H1 (cell line): Measurements from ENCODE around the gene SPDYE5. TPM values are rescaled to one million over a fixed set of nuclear protein-coding genes. Genes with fewer than 3 reads are reported as not detected.

Source experiments
- CTCF ChIA-PET: fragments of 300-600 bp; sonication (Branson Sonifier 250); formaldehyde crosslinking; loops from one replicate; lab custom pipeline; 2021; ENCODE audit not compliant: partially characterized antibody; lab: Charles Lee
- POLR2A ChIA-PET: fragments of 300-600 bp; sonication (Branson Sonifier 250); formaldehyde crosslinking; loops from one replicate; lab custom pipeline; 2021; ENCODE audit warnings: inconsistent platforms; ENCODE audit not compliant: partially characterized antibody; lab: Charles Lee
- DNase-seq, 2 experiments: peaks; one replicate each; pipeline versions ENCODE4 v3.0.0 to v3.0.0-alpha.2; 2010 to 2022; ENCODE audit warnings: low spot score in 2 of 2, low read depth in 1 of 2, mixed read lengths in 1 of 2
- FAIRE-seq: peaks from 2 replicates; lab custom pipeline; 2011; peaks lifted over from hg19 to GRCh38; lab: Jason Lieb, UNC
- H2AFZ ChIP-seq: 2 replicates; pipeline ENCODE4 v1.8.1; 2012; ENCODE audit warnings: low read length, inconsistent platforms
- H2AK5ac ChIP-seq: 2 replicates; pipeline ENCODE4 v1.6.1; 2013; ENCODE audit warnings: low read depth, low read length
- H2BK120ac ChIP-seq: replicated peaks from 2 replicates; pipeline ENCODE3; 2013; ENCODE audit warnings: low read depth, low read length, inconsistent platforms
- H2BK12ac ChIP-seq: 2 replicates; pipeline ENCODE4 v1.6.1; 2013; ENCODE audit warnings: low read depth, low read length
- H2BK15ac ChIP-seq: 2 replicates; pipeline ENCODE4 v1.6.1; 2013; ENCODE audit warnings: low read length
- H2BK20ac ChIP-seq: 2 replicates; pipeline ENCODE4 v1.6.1; 2013; ENCODE audit warnings: low read length
- H2BK5ac ChIP-seq: 2 replicates; pipeline ENCODE4 v1.6.1; 2013; ENCODE audit warnings: low read depth, low read length
- H3K14ac ChIP-seq: 2 replicates; pipeline ENCODE4 v1.6.1; 2013; ENCODE audit warnings: inconsistent platforms; ENCODE audit not compliant: insufficient read length
- H3K18ac ChIP-seq: 2 replicates; pipeline ENCODE4 v1.6.1; 2013; ENCODE audit warnings: low read length; ENCODE audit errors: extremely low read depth
- H3K23ac ChIP-seq: 2 replicates; pipeline ENCODE4 v1.6.1; 2013; ENCODE audit warnings: inconsistent platforms; ENCODE audit not compliant: insufficient read length
- H3K23me2 ChIP-seq: 2 replicates; pipeline ENCODE4 v1.6.1; 2013; ENCODE audit warnings: low read depth, low read length
- H3K27ac ChIP-seq: 2 replicates; pipeline ENCODE4 v1.6.1; 2011; ENCODE audit warnings: low read depth, low read length, inconsistent platforms
- H3K27me3 ChIP-seq, 4 experiments: replicated peaks in 1 of 4; 1 replicate in 1 of 4; 2 replicates in 3 of 4; pipeline versions ENCODE4 v1.6.1 to v1.8.1; 2011 to 2013; ENCODE audit warnings: low read length in 3 of 4, mild to moderate bottlenecking in 3 of 4, inconsistent platforms in 2 of 4, mixed read lengths in 2 of 4, moderate library complexity in 1 of 4; ENCODE audit not compliant: control insufficient read depth in 3 of 4, insufficient read depth in 3 of 4; ENCODE audit errors: extremely low read depth in 1 of 4
- H3K36me3 ChIP-seq, 4 experiments: 2 replicates each; pipeline versions ENCODE4 v1.6.1 to v1.8.1; 2011 to 2013; ENCODE audit warnings: mild to moderate bottlenecking in 4 of 4, low read length in 3 of 4, moderate library complexity in 2 of 4, control low read depth in 1 of 4, inconsistent platforms in 1 of 4; ENCODE audit not compliant: insufficient read depth in 4 of 4, control insufficient read depth in 2 of 4
- H3K4ac ChIP-seq: replicated peaks from 2 replicates; pipeline ENCODE3; 2013; ENCODE audit warnings: low read length, low read depth, mixed read lengths, inconsistent platforms; ENCODE audit not compliant: insufficient read length
- H3K4me1 ChIP-seq, 4 experiments: replicated peaks in 1 of 4; 1 replicate in 1 of 4; 2 replicates in 3 of 4; pipeline versions ENCODE4 v1.6.1 to v1.8.1; 2011 to 2013; ENCODE audit warnings: low read length in 3 of 4, inconsistent platforms in 2 of 4, mixed read lengths in 1 of 4; ENCODE audit not compliant: insufficient read depth in 4 of 4, control insufficient read depth in 3 of 4
- H3K4me2 ChIP-seq, 2 experiments: 2 replicates each; pipeline versions ENCODE4 v1.6.1 to v1.8.1; 2011 to 2013; ENCODE audit warnings: low read depth in 2 of 2, low read length in 2 of 2, control low read depth in 1 of 2, inconsistent platforms in 1 of 2, mild to moderate bottlenecking in 1 of 2; ENCODE audit not compliant: insufficient read depth in 1 of 2
- H3K4me3 ChIP-seq, 4 experiments: fragments of 200-600, 300-600 bp in 1 of 4; sonication (generic), shearing (Covaris generic), sonication (Bioruptor Twin) in 1 of 4; 2 replicates each; pipeline versions ENCODE4 v1.5.1 to v1.8.1; 2011 to 2016; ENCODE audit warnings: low read length in 4 of 4, low read depth in 3 of 4, control low read depth in 2 of 4, inconsistent platforms in 2 of 4, mild to moderate bottlenecking in 2 of 4, mixed read lengths in 1 of 4, moderate library complexity in 1 of 4; ENCODE audit not compliant: insufficient read depth in 2 of 4; ENCODE audit errors: extremely low read depth in 1 of 4
- H3K56ac ChIP-seq: replicated peaks from 2 replicates; pipeline ENCODE3; 2013; ENCODE audit warnings: low read depth, mild to moderate bottlenecking, mixed read lengths, low read length, inconsistent platforms; ENCODE audit not compliant: insufficient read length
- H3K79me1 ChIP-seq: 2 replicates; pipeline ENCODE4 v1.6.1; 2013; ENCODE audit warnings: low read depth, low read length, control low read depth
- H3K79me2 ChIP-seq, 2 experiments: 2 replicates each; pipeline versions ENCODE4 v1.6.1 to v1.8.1; 2012 to 2013; ENCODE audit warnings: low read length in 2 of 2, mild to moderate bottlenecking in 2 of 2, inconsistent platforms in 1 of 2; ENCODE audit not compliant: insufficient read depth in 2 of 2, control insufficient read depth in 1 of 2
- H3K9ac ChIP-seq, 4 experiments: replicated peaks in 1 of 4; 1 replicate in 1 of 4; 2 replicates in 3 of 4; pipeline versions ENCODE4 v1.6.1 to v1.8.1; 2011 to 2013; ENCODE audit warnings: low read depth in 3 of 4, low read length in 3 of 4, control low read depth in 2 of 4, mild to moderate bottlenecking in 2 of 4, moderate library complexity in 2 of 4, inconsistent platforms in 1 of 4; ENCODE audit errors: extremely low read depth in 1 of 4
- H3K9me3 ChIP-seq, 2 experiments: 2 replicates each; pipeline versions ENCODE4 v1.6.1 to v1.8.1; 2012 to 2013; ENCODE audit warnings: mild to moderate bottlenecking in 2 of 2, moderate library complexity in 2 of 2, control low read depth in 1 of 2, inconsistent platforms in 1 of 2, low read depth in 1 of 2, low read length in 1 of 2, mixed read lengths in 1 of 2; ENCODE audit not compliant: insufficient read depth in 2 of 2
- H4K20me1 ChIP-seq, 2 experiments: replicated peaks in 1 of 2; 2 replicates each; pipeline versions ENCODE3 to v1.8.1; 2011 to 2013; ENCODE audit warnings: inconsistent platforms in 2 of 2, low read length in 2 of 2, mild to moderate bottlenecking in 1 of 2; ENCODE audit not compliant: insufficient read depth in 2 of 2, control insufficient read depth in 1 of 2
- H4K5ac ChIP-seq: 2 replicates; pipeline ENCODE4 v1.6.1; 2013; ENCODE audit warnings: low read length, low read depth, mixed read lengths, inconsistent platforms; ENCODE audit not compliant: insufficient read length
- H4K8ac ChIP-seq: 2 replicates; pipeline ENCODE4 v1.8.0; 2013; ENCODE audit warnings: mild to moderate bottlenecking, moderate library complexity, low read length, inconsistent platforms; ENCODE audit not compliant: insufficient read depth; ENCODE audit errors: extremely low read depth
- H4K91ac ChIP-seq: replicated peaks from 2 replicates; pipeline ENCODE3; 2013; ENCODE audit warnings: low read length, mixed read lengths, inconsistent platforms; ENCODE audit not compliant: insufficient read length
- BCL11A ChIP-seq, 2 experiments: IDR thresholded peaks; one replicate each; pipeline ENCODE4 v1.6.1; 2011; ENCODE audit warnings: low read depth in 2 of 2, low read length in 2 of 2, mild to moderate bottlenecking in 2 of 2
- POLR2AphosphoS5 ChIP-seq: IDR thresholded peaks from 2 replicates; pipeline ENCODE4 v1.6.1; 2011; ENCODE audit warnings: low read depth, low read length
- RNF2 ChIP-seq: fragments of 200-900, 300-1000 bp; sonication (generic); IDR thresholded peaks from 2 replicates; pipeline ENCODE4 v1.7.1; 2016; ENCODE audit warnings: borderline replicate concordance, low read depth, mild to moderate bottlenecking, antibody characterized with exemption, low read length; ENCODE audit not compliant: poor library complexity, severe bottlenecking; ENCODE audit errors: missing control alignments
- WGBS, 2 experiments: shearing (Covaris generic) in 1 of 2; methylation state at CpG; one replicate each; pipeline versions ENCODE4 v1.1.6 to v1.1.7; 2013 to 2015; ENCODE audit warnings: low lambda C conversion rate in 2 of 2, mixed read lengths in 2 of 2, inconsistent platforms in 1 of 2, low coverage in 1 of 2, missing lambda C conversion rate in 1 of 2; ENCODE audit not compliant: insufficient replicate concordance in 2 of 2, insufficient coverage in 1 of 2, insufficient read length in 1 of 2; ENCODE audit errors: extremely low coverage in 1 of 2, missing lambda C conversion rate in 1 of 2; 5-methylcytosine and 5-hydroxymethylcytosine counted together
- polyA plus RNA-seq, 7 experiments: library from polyadenylated mRNA; depleted of rRNA in 3 of 7; stranded (reverse) in 5 of 7; unstranded in 2 of 7; fragments of >200 nt in 5 of 7; fragments of 200-250 nt in 2 of 7; gene quantifications; 1 replicate in 5 of 7; 2 replicates in 1 of 7; 4 replicates in 1 of 7; pipeline versions ENCODE4 v1.2.1 to v1.2.3, GENCODE V29; 2011 to 2013; ENCODE audit warnings: missing spikeins in 2 of 7, mixed read lengths in 2 of 7
- total RNA-seq: library from RNA; stranded (reverse); fragmentation: NEBNext Ultra II Directional; extraction: Animal tissue kit (Norgen Biotek cat#: 25700); gene quantifications from 2 replicates; pipeline ENCODE4 v1.2.1, GENCODE V29; 2021

The SPDYE5 gene
- total and polyA plus RNA-seq, 2 of the 8 experiments (the other 6 are each of a cell fraction or from before 2014, with no cell fraction given), result not detected

GRCh38 chr7:75532639-75533038, 40.5 kb downstream of the SPDYE5 start:
- H4K91ac ChIP-seq, result no peak overlapping the region
- H3K4ac ChIP-seq, result no peak overlapping the region
- H3K23ac ChIP-seq, result no peak overlapping the region
- 0 out of 2 replicates have a peak, but pooled peaks cover 3% of the 10 kb centered on the region for H3K23me2 ChIP-seq
- H2BK15ac ChIP-seq, result no peak overlapping the region
- H2BK5ac ChIP-seq, result no peak overlapping the region
- no peaks in the 10 kb centered on the region for H3K79me1 ChIP-seq
- H4K8ac ChIP-seq, result no peak overlapping the region
- no peaks in the 10 kb centered on the region; a peak in 1 of 7 replicates for H3K4me1 ChIP-seq
- no peak overlapping the region for H3K9ac ChIP-seq
- no peaks in the 10 kb centered on the region for H3K9me3 ChIP-seq
- 0 out of 2 replicates have a peak, but pooled peaks have one; percentile 22 for TF ChIP-seq POLR2AphosphoS5
- no peak for TF ChIP-seq BCL11A (IDR thresholded peaks at IDR 0.05; ENCODE audit: low read depth in 2 of 2, low read length in 2 of 2)
- TF ChIP-seq RNF2, result no peak
- H3K27me3 ChIP-seq, result no peaks in the 10 kb centered on the region
- peaks cover 12 to 23% (median 21%) of the 10 kb centered on the region in 4 experiments for H3K36me3 ChIP-seq
- no peak overlapping the region for H3K14ac ChIP-seq
- no peak for FAIRE-seq
- CTCF ChIA-PET, result interaction anchor here (1.5 kb wide), 1 partner anchor 229 kb away, joined by 5 read pairs; no protein-coding TSS in a partner anchor
- no peak overlapping the region for H2AFZ ChIP-seq
- H3K4me2 ChIP-seq, result no peak overlapping the region
- H4K5ac ChIP-seq, result no peak overlapping the region
- POLR2A ChIA-PET, result no interaction called here
- H3K79me2 ChIP-seq, result no peaks in the 10 kb centered on the region
- no peaks in the 10 kb centered on the region for H4K20me1 ChIP-seq
- no peak overlapping the region for H3K27ac ChIP-seq
- WGBS, 2 experiments, result 89% methylated on average over 4 of the region's 4 CpGs; no CpG with 5 or more reads in 1 of the 2 experiments
- H2BK12ac ChIP-seq, result no peak overlapping the region
- H2BK20ac ChIP-seq, result no peak overlapping the region
- peak in 1 of 2 experiments; percentile 17 for DNase-seq
- no peak overlapping the region for H3K18ac ChIP-seq
- H3K4me3 ChIP-seq, result no peak overlapping the region
- no peak overlapping the region for H2AK5ac ChIP-seq
- H3K56ac ChIP-seq, result no peak overlapping the region
- no peak overlapping the region for H2BK120ac ChIP-seq
